HepG2 (cell line): ENCODE results near the gene PLCB2. TPM values are rescaled to one million over a fixed set of nuclear protein-coding genes. Genes with fewer than 3 reads are reported as not detected.

Experiments used
- ATAC-seq: fragments of 200-7000 bp; cut with Tn5 transposase; 3 replicates; pipeline ENCODE4 v1.9.1; 2020; ENCODE audit warnings: mild to moderate bottlenecking, moderate library complexity
- BruUV-seq: library from RNA; stranded (reverse); fragments of 400-500 nt; replicated peaks from 2 replicates; lab custom pipeline; 2021; lab: Mats Ljungman, UMichigan
- CTCF ChIA-PET: fragments of 300-600 bp; formaldehyde crosslinking; extraction: SDS; loops from one replicate; lab custom pipeline; 2021; ENCODE audit warnings: low total read pairs, inconsistent platforms, low intra/inter-chr PET ratio; lab: Yijun Ruan, JAX
- POLR2A ChIA-PET: fragments of 350-600 bp; sonication (Branson Sonifier 250); formaldehyde crosslinking; loops from one replicate; lab custom pipeline; 2020; ENCODE audit warnings: antibody characterized with exemption, inconsistent platforms; lab: Yijun Ruan, JAX
- DNase-seq: peaks from one replicate; pipeline ENCODE4 v3.0.0-alpha.2; 2015; ENCODE audit warnings: low spot score
- FAIRE-seq: peaks from 3 replicates; lab custom pipeline; 2011; peaks lifted over from hg19 to GRCh38; lab: Jason Lieb, UNC
- H2AFZ ChIP-seq: one replicate; pipeline ENCODE4 v1.6.1; 2011; ENCODE audit warnings: low read length, inconsistent platforms
- H3K27ac ChIP-seq: fragments of 300-600 bp; 3 replicates; pipeline ENCODE4 v1.8.0; 2011; ENCODE audit warnings: mixed run types, mild to moderate bottlenecking, mixed read lengths, low read length, inconsistent platforms; ENCODE audit not compliant: insufficient read depth; ENCODE audit errors: extremely low read length
- H3K27me3 ChIP-seq, 2 experiments: fragments of 200-600 bp in 1 of 2; 2 replicates in 1 of 2; 3 replicates in 1 of 2; pipeline versions ENCODE4 v1.6.0 to v1.8.0; 2011; ENCODE audit warnings: low read length in 2 of 2, mild to moderate bottlenecking in 2 of 2, moderate library complexity in 2 of 2, inconsistent platforms in 1 of 2; ENCODE audit not compliant: insufficient read depth in 2 of 2, control insufficient read depth in 1 of 2
- H3K36me3 ChIP-seq, 2 experiments: fragments of 200-600 bp in 1 of 2; replicated peaks in 1 of 2; 2 replicates in 1 of 2; 3 replicates in 1 of 2; pipeline versions ENCODE4 v1.5.1 to v1.8.0; 2011; ENCODE audit warnings: low read length in 2 of 2, inconsistent platforms in 1 of 2; ENCODE audit not compliant: insufficient read depth in 2 of 2, control insufficient read depth in 1 of 2
- H3K4me1 ChIP-seq: 2 replicates; pipeline ENCODE4 v1.5.1; 2012; ENCODE audit warnings: low read length, inconsistent platforms; ENCODE audit not compliant: insufficient read depth
- H3K4me2 ChIP-seq: 2 replicates; pipeline ENCODE4 v1.6.0; 2011; ENCODE audit warnings: low read depth, low read length, inconsistent platforms
- H3K4me3 ChIP-seq, 3 experiments: fragments of 200-600 bp in 1 of 3; sonication (generic), shearing (Covaris generic) in 1 of 3; replicated peaks in 1 of 3; 2 replicates each; pipeline ENCODE4 v1.5.1; 2011 to 2016; ENCODE audit warnings: low read length in 3 of 3, inconsistent platforms in 2 of 3, low read depth in 2 of 3, mild to moderate bottlenecking in 2 of 3, control low read depth in 1 of 3, mixed read lengths in 1 of 3; ENCODE audit not compliant: insufficient read depth in 1 of 3
- H3K79me2 ChIP-seq: one replicate; pipeline ENCODE4 v1.6.1; 2011; ENCODE audit warnings: low read length, inconsistent platforms; ENCODE audit not compliant: insufficient read depth
- H3K9ac ChIP-seq: 2 replicates; pipeline ENCODE4 v1.6.0; 2011; ENCODE audit warnings: mild to moderate bottlenecking, low read depth, low read length, inconsistent platforms; ENCODE audit not compliant: insufficient read depth
- H3K9me3 ChIP-seq: 2 replicates; pipeline ENCODE4 v1.5.1; 2012; ENCODE audit warnings: mild to moderate bottlenecking, low read length
- H4K20me1 ChIP-seq: 2 replicates; pipeline ENCODE4 v1.6.0; 2011; ENCODE audit warnings: inconsistent platforms, mild to moderate bottlenecking, low read length, moderate library complexity; ENCODE audit not compliant: insufficient read depth
- MED13 ChIP-seq: sonication (generic); formaldehyde crosslinking; IDR thresholded peaks from 2 replicates; pipeline ENCODE4 v1.5.0; 2020; ENCODE audit warnings: missing genetic modification reagents
- POLR2AphosphoS5 ChIP-seq: IDR thresholded peaks from 2 replicates; pipeline ENCODE4 v1.6.1; 2012; ENCODE audit warnings: low read depth, low read length
- SAFB2 ChIP-seq: sonication (generic); formaldehyde crosslinking; IDR thresholded peaks from 2 replicates; pipeline ENCODE4 v1.5.1; 2020; ENCODE audit warnings: missing genetic modification reagents, low read depth, mild to moderate bottlenecking, borderline replicate concordance
- SNAPC2 ChIP-seq: sonication (generic); formaldehyde crosslinking; IDR thresholded peaks from 2 replicates; pipeline ENCODE4 v1.8.1; 2022; ENCODE audit warnings: mild to moderate bottlenecking, missing genetic modification reagents
- YY1 ChIP-seq: IDR thresholded peaks from 2 replicates; pipeline ENCODE4 v1.6.1; 2011; ENCODE audit warnings: low read length, low read depth, moderate library complexity, mild to moderate bottlenecking; ENCODE audit not compliant: insufficient read depth, insufficient replicate concordance
- ZBTB7A ChIP-seq: sonication (generic); formaldehyde crosslinking; IDR thresholded peaks from 2 replicates; pipeline ENCODE4 v1.8.0; 2022; ENCODE audit warnings: mild to moderate bottlenecking, missing genetic modification reagents
- ZNF260 ChIP-seq: sonication (generic); formaldehyde crosslinking; IDR thresholded peaks from 2 replicates; pipeline ENCODE4 v1.4.0; 2020; ENCODE audit warnings: missing genetic modification reagents, low read depth, mild to moderate bottlenecking, borderline replicate concordance
- ZNF326 ChIP-seq: sonication (generic); formaldehyde crosslinking; IDR thresholded peaks from 2 replicates; pipeline ENCODE4 v1.4.0; 2020; ENCODE audit warnings: missing genetic modification reagents, borderline replicate concordance
- WGBS: methylation state at CpG from one replicate; pipeline ENCODE4 v1.1.6; 2017; ENCODE audit warnings: low lambda C conversion rate; 5-methylcytosine and 5-hydroxymethylcytosine counted together
- in situ Hi-C: cut with HindIII; loops from 2 replicates; pipeline ENCODE4 v1.10.0; 2017; ENCODE audit warnings: low pct_unique_long_range_greater_than_20kb; ENCODE audit not compliant: extremely low pct_ligation_motif_present
- intact Hi-C: fragments of 100-400 bp; cut with micrococcal nuclease; formaldehyde crosslinking; loops from one replicate; pipeline ENCODE4 v1.10.0; 2022; ENCODE audit not compliant: unreplicated experiment
- polyA plus RNA-seq, 8 experiments: library from polyadenylated mRNA; depleted of rRNA in 3 of 8; stranded (reverse) in 7 of 8; unstranded in 1 of 8; fragments of >200 nt; fragmentation: Illumina TruSeq in 4 of 8; extraction: Trizol in 4 of 8; gene quantifications; 2 replicates each; pipeline versions ENCODE4 v1.2.1 to v1.2.3, GENCODE V29; 2011 to 2016; ENCODE audit warnings: low read depth in 4 of 8, missing spikeins in 1 of 8, mixed read lengths in 1 of 8; ENCODE audit not compliant: insufficient read depth in 1 of 8
- total RNA-seq, 5 experiments: library from RNA; depleted of rRNA; stranded (reverse); fragments of >200 nt; fragmentation: Illumina TruSeq; extraction: Trizol; gene quantifications; 2 replicates each; pipeline ENCODE4 v1.2.3, GENCODE V29; 2016; ENCODE audit warnings: low read depth in 1 of 5
- TF ChIP-seq, protein P1 (sequence below): sonication (generic); formaldehyde crosslinking; IDR thresholded peaks from 2 replicates; pipeline ENCODE4 v1.4.0; 2020; ENCODE audit warnings: missing genetic modification reagents
- TF ChIP-seq, protein P2 (sequence below): sonication (generic); formaldehyde crosslinking; IDR thresholded peaks from 2 replicates; pipeline ENCODE4 v1.4.0; 2020; ENCODE audit warnings: missing genetic modification reagents, borderline replicate concordance
- TF ChIP-seq, protein P3 (sequence below): sonication (generic); IDR thresholded peaks from 2 replicates; pipeline ENCODE4 v1.6.1; 2016; ENCODE audit warnings: low read depth, borderline replicate concordance
- TF ChIP-seq, protein P4 (sequence below): sonication (generic); formaldehyde crosslinking; IDR thresholded peaks from 2 replicates; pipeline ENCODE4 v1.4.0; 2020; ENCODE audit warnings: missing genetic modification reagents, mild to moderate bottlenecking, borderline replicate concordance

PLCB2 gene
- total and polyA plus RNA-seq, 2 of the 13 experiments (the other 11 are each of a cell fraction or from before 2014, with no cell fraction given) = 0.11 TPM; not detected in 1

DNA sequence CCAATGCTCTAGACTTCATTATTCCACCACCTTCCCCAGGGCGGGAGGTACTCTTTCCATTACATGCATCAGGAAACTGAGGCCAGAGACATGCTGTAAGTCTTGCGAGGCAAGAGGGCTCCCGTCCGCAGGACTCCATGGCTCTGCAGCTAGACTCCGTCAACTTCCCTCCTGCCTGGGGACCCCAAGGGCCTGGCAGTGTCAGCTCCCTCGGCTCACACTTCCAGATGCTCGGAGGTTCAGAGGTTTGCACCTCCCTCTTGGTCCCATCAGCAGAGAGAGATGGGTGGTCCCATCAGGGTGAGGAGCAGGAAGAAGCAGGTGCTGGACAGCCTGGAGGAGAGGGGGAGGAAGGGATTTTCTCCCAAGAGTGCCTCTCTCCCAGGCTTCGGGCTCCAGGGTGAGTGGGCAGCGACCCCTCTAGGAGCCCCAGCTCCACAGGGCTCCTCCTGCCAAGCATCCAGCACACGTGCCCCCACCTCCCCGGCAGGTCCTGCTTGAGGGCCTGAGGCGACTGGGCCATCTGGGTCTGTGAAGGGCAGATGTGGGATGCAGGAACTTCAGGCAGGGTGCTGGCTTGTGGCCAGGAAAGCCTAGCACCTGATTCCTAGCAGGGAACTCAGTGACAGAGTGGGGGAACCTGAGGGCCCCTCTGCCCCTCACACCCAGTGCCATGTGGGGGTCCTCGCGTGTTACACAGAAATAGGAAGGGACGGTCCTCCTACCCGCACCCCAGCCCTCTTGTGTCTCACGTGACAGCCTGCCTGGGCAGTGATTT is 59.5 kb downstream of the PLCB2 start:
- 52% methylated on average over 10 of the region's 17 CpGs for WGBS
- CTCF ChIA-PET = no interaction called here
- no peaks in the 10 kb centered on the region for H4K20me1 ChIP-seq
- intact Hi-C loops = no loop called here
- in situ Hi-C loops = no loop called here
- H3K4me1 ChIP-seq = peaks cover 28% of the 10 kb centered on the region
- no peak overlapping the region for H3K4me2 ChIP-seq
- peaks cover 1 to 56% of the 10 kb centered on the region in 2 experiments; a peak in 4 of 5 replicates for H3K27me3 ChIP-seq
- DNase-seq = no peak
- BruUV-seq = no TSS peak
- H2AFZ ChIP-seq = no peak overlapping the region
- H3K36me3 ChIP-seq = no peaks in the 10 kb centered on the region
- H3K9ac ChIP-seq = no peak overlapping the region
- POLR2A ChIA-PET = no interaction called here
- no peaks in the 10 kb centered on the region for H3K9me3 ChIP-seq
- H3K4me3 ChIP-seq = no peak overlapping the region
- no peak for FAIRE-seq
- no peak overlapping the region for H3K27ac ChIP-seq
- no peak for ATAC-seq
- no peaks in the 10 kb centered on the region for H3K79me2 ChIP-seq
- TF ChIP-seq MED13 (CRISPR knock-in tag) (no peak), POLR2AphosphoS5 (no peak), ZNF260 (no peak), SNAPC2 (CRISPR knock-in tag) (no peak), YY1 (no peak), ZBTB7A (no peak), SAFB2 (CRISPR knock-in tag) (no peak), ZNF326 (no peak)
- TF ChIP-seq, protein P1, sequence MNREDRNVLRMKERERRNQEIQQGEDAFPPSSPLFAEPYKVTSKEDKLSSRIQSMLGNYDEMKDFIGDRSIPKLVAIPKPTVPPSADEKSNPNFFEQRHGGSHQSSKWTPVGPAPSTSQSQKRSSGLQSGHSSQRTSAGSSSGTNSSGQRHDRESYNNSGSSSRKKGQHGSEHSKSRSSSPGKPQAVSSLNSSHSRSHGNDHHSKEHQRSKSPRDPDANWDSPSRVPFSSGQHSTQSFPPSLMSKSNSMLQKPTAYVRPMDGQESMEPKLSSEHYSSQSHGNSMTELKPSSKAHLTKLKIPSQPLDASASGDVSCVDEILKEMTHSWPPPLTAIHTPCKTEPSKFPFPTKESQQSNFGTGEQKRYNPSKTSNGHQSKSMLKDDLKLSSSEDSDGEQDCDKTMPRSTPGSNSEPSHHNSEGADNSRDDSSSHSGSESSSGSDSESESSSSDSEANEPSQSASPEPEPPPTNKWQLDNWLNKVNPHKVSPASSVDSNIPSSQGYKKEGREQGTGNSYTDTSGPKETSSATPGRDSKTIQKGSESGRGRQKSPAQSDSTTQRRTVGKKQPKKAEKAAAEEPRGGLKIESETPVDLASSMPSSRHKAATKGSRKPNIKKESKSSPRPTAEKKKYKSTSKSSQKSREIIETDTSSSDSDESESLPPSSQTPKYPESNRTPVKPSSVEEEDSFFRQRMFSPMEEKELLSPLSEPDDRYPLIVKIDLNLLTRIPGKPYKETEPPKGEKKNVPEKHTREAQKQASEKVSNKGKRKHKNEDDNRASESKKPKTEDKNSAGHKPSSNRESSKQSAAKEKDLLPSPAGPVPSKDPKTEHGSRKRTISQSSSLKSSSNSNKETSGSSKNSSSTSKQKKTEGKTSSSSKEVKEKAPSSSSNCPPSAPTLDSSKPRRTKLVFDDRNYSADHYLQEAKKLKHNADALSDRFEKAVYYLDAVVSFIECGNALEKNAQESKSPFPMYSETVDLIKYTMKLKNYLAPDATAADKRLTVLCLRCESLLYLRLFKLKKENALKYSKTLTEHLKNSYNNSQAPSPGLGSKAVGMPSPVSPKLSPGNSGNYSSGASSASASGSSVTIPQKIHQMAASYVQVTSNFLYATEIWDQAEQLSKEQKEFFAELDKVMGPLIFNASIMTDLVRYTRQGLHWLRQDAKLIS (CRISPR knock-in tag) = no peak
- TF ChIP-seq, protein P2, sequence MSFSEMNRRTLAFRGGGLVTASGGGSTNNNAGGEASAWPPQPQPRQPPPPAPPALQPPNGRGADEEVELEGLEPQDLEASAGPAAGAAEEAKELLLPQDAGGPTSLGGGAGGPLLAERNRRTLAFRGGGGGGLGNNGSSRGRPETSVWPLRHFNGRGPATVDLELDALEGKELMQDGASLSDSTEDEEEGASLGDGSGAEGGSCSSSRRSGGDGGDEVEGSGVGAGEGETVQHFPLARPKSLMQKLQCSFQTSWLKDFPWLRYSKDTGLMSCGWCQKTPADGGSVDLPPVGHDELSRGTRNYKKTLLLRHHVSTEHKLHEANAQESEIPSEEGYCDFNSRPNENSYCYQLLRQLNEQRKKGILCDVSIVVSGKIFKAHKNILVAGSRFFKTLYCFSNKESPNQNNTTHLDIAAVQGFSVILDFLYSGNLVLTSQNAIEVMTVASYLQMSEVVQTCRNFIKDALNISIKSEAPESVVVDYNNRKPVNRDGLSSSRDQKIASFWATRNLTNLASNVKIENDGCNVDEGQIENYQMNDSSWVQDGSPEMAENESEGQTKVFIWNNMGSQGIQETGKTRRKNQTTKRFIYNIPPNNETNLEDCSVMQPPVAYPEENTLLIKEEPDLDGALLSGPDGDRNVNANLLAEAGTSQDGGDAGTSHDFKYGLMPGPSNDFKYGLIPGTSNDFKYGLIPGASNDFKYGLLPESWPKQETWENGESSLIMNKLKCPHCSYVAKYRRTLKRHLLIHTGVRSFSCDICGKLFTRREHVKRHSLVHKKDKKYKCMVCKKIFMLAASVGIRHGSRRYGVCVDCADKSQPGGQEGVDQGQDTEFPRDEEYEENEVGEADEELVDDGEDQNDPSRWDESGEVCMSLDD (CRISPR knock-in tag) = no peak
- TF ChIP-seq, protein P3, sequence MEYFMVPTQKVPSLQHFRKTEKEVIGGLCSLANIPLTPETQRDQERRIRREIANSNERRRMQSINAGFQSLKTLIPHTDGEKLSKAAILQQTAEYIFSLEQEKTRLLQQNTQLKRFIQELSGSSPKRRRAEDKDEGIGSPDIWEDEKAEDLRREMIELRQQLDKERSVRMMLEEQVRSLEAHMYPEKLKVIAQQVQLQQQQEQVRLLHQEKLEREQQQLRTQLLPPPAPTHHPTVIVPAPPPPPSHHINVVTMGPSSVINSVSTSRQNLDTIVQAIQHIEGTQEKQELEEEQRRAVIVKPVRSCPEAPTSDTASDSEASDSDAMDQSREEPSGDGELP = no peak
- TF ChIP-seq, protein P4, sequence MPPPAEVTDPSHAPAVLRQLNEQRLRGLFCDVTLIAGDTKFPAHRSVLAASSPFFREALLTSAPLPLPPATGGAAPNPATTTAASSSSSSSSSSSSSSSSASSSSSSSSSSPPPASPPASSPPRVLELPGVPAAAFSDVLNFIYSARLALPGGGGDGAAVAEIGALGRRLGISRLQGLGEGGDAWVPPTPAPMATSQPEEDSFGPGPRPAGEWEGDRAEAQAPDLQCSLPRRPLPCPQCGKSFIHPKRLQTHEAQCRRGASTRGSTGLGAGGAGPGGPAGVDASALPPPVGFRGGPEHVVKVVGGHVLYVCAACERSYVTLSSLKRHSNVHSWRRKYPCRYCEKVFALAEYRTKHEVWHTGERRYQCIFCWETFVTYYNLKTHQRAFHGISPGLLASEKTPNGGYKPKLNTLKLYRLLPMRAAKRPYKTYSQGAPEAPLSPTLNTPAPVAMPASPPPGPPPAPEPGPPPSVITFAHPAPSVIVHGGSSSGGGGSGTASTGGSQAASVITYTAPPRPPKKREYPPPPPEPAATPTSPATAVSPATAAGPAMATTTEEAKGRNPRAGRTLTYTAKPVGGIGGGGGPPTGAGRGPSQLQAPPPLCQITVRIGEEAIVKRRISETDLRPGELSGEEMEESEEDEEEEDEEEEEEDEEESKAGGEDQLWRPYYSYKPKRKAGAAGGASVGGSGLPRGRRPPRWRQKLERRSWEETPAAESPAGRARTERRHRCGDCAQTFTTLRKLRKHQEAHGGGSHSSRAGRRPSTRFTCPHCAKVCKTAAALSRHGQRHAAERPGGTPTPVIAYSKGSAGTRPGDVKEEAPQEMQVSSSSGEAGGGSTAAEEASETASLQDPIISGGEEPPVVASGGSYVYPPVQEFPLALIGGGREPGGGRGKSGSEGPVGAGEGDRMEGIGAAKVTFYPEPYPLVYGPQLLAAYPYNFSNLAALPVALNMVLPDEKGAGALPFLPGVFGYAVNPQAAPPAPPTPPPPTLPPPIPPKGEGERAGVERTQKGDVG (CRISPR knock-in tag) = no peak
